HG03469 (cell line): ENCODE measurements around the gene STOX2.

ENCODE experiments used
- ATAC-seq: cut with Tn5 transposase; IDR thresholded peaks from one replicate; pipeline ENCODE4 v1.9.1; 2021; ENCODE audit warnings: mild to moderate bottlenecking, moderate library complexity, moderate number of reproducible peaks; ENCODE audit not compliant: unreplicated experiment

STOX2 gene

GRCh38 chr4:183889190-183889589, 15.9 kb upstream of the STOX2 start:
- no peak for ATAC-seq

GRCh38 chr4:183897193-183897592, 7.9 kb upstream of the STOX2 start:
- no peak for ATAC-seq

GRCh38 chr4:183898456-183898855, 6.7 kb upstream of the STOX2 start:
- no peak for ATAC-seq

- no peak for ATAC-seq
These were observed 1.9 kb upstream of the STOX2 start for GRCh38 chr4:183903021-183903760.

- no peak for ATAC-seq
These were observed 734 bp downstream of the STOX2 start for GRCh38 chr4:183905593-183906488.

GRCh38 chr4:183906489-183906738, 1.3 kb downstream of the STOX2 start:
- ATAC-seq, result no peak

GRCh38 chr4:183906739-183907651, 1.9 kb downstream of the STOX2 start:
- ATAC-seq, result no peak

GRCh38 chr4:183907871-183908683, 3.0 kb downstream of the STOX2 start:
- no peak for ATAC-seq

GRCh38 chr4:183909187-183909586, 4.1 kb downstream of the STOX2 start:
- no peak for ATAC-seq

- ATAC-seq, result no peak
These were observed 4.7 kb downstream of the STOX2 start for GRCh38 chr4:183909801-183910200.

- ATAC-seq, result no peak
These were observed 7.5 kb downstream of the STOX2 start for GRCh38 chr4:183912585-183912984.

- ATAC-seq, result no peak
These were observed 10.9 kb downstream of the STOX2 start for GRCh38 chr4:183915976-183916375.

- no peak for ATAC-seq
These were observed 13.6 kb downstream of the STOX2 start for GRCh38 chr4:183918696-183919095.

- ATAC-seq, result no peak
These were observed 14.0 kb downstream of the STOX2 start for GRCh38 chr4:183919141-183919540.

- ATAC-seq, result no peak
These were observed 15.4 kb downstream of the STOX2 start for GRCh38 chr4:183920512-183920911.

GRCh38 chr4:183921335-183921734, 16.2 kb downstream of the STOX2 start:
- no peak for ATAC-seq

GRCh38 chr4:183924362-183925044, 19.4 kb downstream of the STOX2 start:
- no peak for ATAC-seq

- ATAC-seq, result no peak
These were observed 21.8 kb downstream of the STOX2 start for GRCh38 chr4:183926950-183927349.

GRCh38 chr4:183932576-183932975, 27.5 kb downstream of the STOX2 start:
- ATAC-seq, result no peak

GRCh38 chr4:183934761-183935160, 29.7 kb downstream of the STOX2 start:
- no peak for ATAC-seq
